Measurements from ENCODE around the gene TSPYL1. TPM values are rescaled to one million over a fixed set of nuclear protein-coding genes. Genes with fewer than 3 reads are reported as not detected.

TSPYL1 gene
- total and polyA plus RNA-seq, 4 donors: 30.8 to 78.0 (median 54.7) TPM

- Histone ChIP-seq H3K27me3 (ENCODE audit: control insufficient read depth in 1 of 2, insufficient read depth in 2 of 2, low read length in 1 of 2) (no peaks in the 10 kb centered on the region), H3K4me1 (ENCODE audit: control insufficient read depth in 1 of 2, insufficient read depth in 2 of 2, low read length in 2 of 2) (peaks cover 1 to 10% of the 10 kb centered on the region in 2 donors), H3K9me3 (ENCODE audit: control insufficient read depth, low read length) (no peaks in the 10 kb centered on the region), H3K4me3 (ENCODE audit: low read length in 2 of 2) (no peak overlapping the region), H3K27ac (ENCODE audit: low read depth in 1 of 2, low read length in 2 of 2) (no peak overlapping the region), H3K36me3 (ENCODE audit: control insufficient read depth in 1 of 2, insufficient read depth in 2 of 2, low read length in 1 of 2) (no peaks in the 10 kb centered on the region)
- DNase-seq: no peak
- intact Hi-C loops (cut with DNase I): no loop called here
- ATAC-seq (ENCODE audit: low FRiP score): no peak
Observed at GRCh38 chr6:116247285-116247684, 32.4 kb downstream of the TSPYL1 start.

GRCh38 chr6:116246089-116246488 lies 33.6 kb downstream of the TSPYL1 start:
- Histone ChIP-seq H3K27me3 (ENCODE audit: control insufficient read depth in 1 of 2, insufficient read depth in 2 of 2, low read length in 1 of 2) (no peaks in the 10 kb centered on the region), H3K4me3 (ENCODE audit: low read length in 2 of 2) (no peak overlapping the region), H3K27ac (ENCODE audit: low read depth in 1 of 2, low read length in 2 of 2) (no peak overlapping the region), H3K36me3 (ENCODE audit: control insufficient read depth in 1 of 2, insufficient read depth in 2 of 2, low read length in 1 of 2) (no peaks in the 10 kb centered on the region), H3K4me1 (ENCODE audit: control insufficient read depth in 1 of 2, insufficient read depth in 2 of 2, low read length in 2 of 2) (peaks cover 0 to 4% of the 10 kb centered on the region in 2 donors), H3K9me3 (ENCODE audit: control insufficient read depth, low read length) (no peaks in the 10 kb centered on the region)
- intact Hi-C loops (cut with DNase I): no loop called here
- 24 to 28% methylated on average over 4 of the region's 4 CpGs for WGBS, 2 donors
- ATAC-seq (ENCODE audit: low FRiP score): no peak
- no peak for DNase-seq

DNA sequence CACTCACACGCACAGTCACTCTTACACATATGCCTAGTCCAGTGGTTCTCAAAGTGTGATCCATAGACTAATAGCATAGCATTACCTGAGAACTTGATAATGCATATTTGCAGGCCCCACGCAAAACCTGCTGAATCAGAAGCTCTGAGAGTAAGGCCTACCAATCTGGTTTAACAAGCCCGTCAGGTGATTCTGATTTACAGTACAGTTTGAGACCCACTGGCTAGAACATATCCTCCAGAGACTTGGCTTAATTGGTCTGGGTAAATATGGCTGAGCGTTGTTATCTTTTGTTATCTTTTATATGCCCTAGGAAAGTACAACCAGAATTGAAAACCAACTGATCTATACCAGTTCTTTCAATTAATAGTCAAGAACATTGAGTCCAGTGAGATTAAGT lies 35.4 kb downstream of the TSPYL1 start:
- intact Hi-C loops (cut with DNase I): no loop called here
- DNase-seq (no peak), ATAC-seq (ENCODE audit: low FRiP score) (no peak)
- Histone ChIP-seq H3K4me1 (ENCODE audit: control insufficient read depth in 1 of 2, insufficient read depth in 2 of 2, low read length in 2 of 2) (no peaks in the 10 kb centered on the region), H3K36me3 (ENCODE audit: control insufficient read depth in 1 of 2, insufficient read depth in 2 of 2, low read length in 1 of 2) (no peaks in the 10 kb centered on the region), H3K9me3 (ENCODE audit: control insufficient read depth, low read length) (no peaks in the 10 kb centered on the region), H3K27ac (ENCODE audit: low read depth in 1 of 2, low read length in 2 of 2) (no peak overlapping the region), H3K27me3 (ENCODE audit: control insufficient read depth in 1 of 2, insufficient read depth in 2 of 2, low read length in 1 of 2) (no peaks in the 10 kb centered on the region), H3K4me3 (ENCODE audit: low read length in 2 of 2) (no peak overlapping the region)
- WGBS, 2 donors: 78 to 81% methylated on average over 4 of the region's 4 CpGs

- intact Hi-C loops (cut with DNase I): no loop called here
- no peak for ATAC-seq (ENCODE audit: low FRiP score)
- Histone ChIP-seq H3K36me3 (ENCODE audit: control insufficient read depth in 1 of 2, insufficient read depth in 2 of 2, low read length in 1 of 2) (no peaks in the 10 kb centered on the region), H3K4me3 (ENCODE audit: low read length in 2 of 2) (no peak overlapping the region), H3K9me3 (ENCODE audit: control insufficient read depth, low read length) (no peaks in the 10 kb centered on the region), H3K27ac (ENCODE audit: low read depth in 1 of 2, low read length in 2 of 2) (no peak overlapping the region), H3K27me3 (ENCODE audit: control insufficient read depth in 1 of 2, insufficient read depth in 2 of 2, low read length in 1 of 2) (no peaks in the 10 kb centered on the region), H3K4me1 (ENCODE audit: control insufficient read depth in 1 of 2, insufficient read depth in 2 of 2, low read length in 2 of 2) (no peaks in the 10 kb centered on the region)
- WGBS, 2 donors: 98 to 100% methylated on average over 1 of the region's 1 CpG
- DNase-seq: no peak
Observed at GRCh38 chr6:116239856-116240255, 39.9 kb downstream of the TSPYL1 start.

DNA sequence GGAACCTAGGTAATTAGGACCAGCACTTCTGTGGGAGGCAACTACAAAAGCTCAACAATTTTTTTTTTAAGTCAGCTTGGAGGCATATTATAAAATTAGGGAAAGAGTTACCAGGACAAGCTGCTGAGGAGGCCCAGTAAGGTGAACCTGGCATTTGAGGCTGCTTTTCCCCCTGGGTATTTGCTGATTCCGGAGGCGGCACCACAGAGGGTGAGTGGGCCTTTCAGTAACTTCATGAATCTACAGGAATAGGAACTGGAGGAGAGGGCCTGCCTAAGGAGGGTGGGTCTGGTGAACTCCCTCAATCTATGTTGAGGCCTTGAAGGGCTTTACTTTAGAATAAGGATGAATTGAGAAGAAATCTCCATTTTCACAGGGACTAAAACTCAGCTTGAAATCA lies 40.5 kb downstream of the TSPYL1 start:
- no peak overlapping the region for H3K4me3 ChIP-seq (ENCODE audit: low read length in 2 of 2)
- H3K27ac ChIP-seq (ENCODE audit: low read depth in 1 of 2, low read length in 2 of 2): no peak overlapping the region
- intact Hi-C loops (cut with DNase I): no loop called here
- no peaks in the 10 kb centered on the region for H3K36me3 ChIP-seq (ENCODE audit: control insufficient read depth in 1 of 2, insufficient read depth in 2 of 2, low read length in 1 of 2)
- H3K27me3 ChIP-seq (ENCODE audit: control insufficient read depth in 1 of 2, insufficient read depth in 2 of 2, low read length in 1 of 2): no peaks in the 10 kb centered on the region
- ATAC-seq (ENCODE audit: low FRiP score) (no peak), DNase-seq (no peak)
- 93 to 97% methylated on average over 2 of the region's 2 CpGs for WGBS, 2 donors
- H3K4me1 ChIP-seq (ENCODE audit: control insufficient read depth in 1 of 2, insufficient read depth in 2 of 2, low read length in 2 of 2): no peaks in the 10 kb centered on the region
- no peaks in the 10 kb centered on the region for H3K9me3 ChIP-seq (ENCODE audit: control insufficient read depth, low read length)

- DNase-seq (no peak), ATAC-seq (ENCODE audit: low FRiP score) (no peak)
- Histone ChIP-seq H3K4me1 (ENCODE audit: control insufficient read depth in 1 of 2, insufficient read depth in 2 of 2, low read length in 2 of 2) (no peaks in the 10 kb centered on the region), H3K9me3 (ENCODE audit: control insufficient read depth, low read length) (no peaks in the 10 kb centered on the region), H3K27me3 (ENCODE audit: control insufficient read depth in 1 of 2, insufficient read depth in 2 of 2, low read length in 1 of 2) (no peaks in the 10 kb centered on the region), H3K36me3 (ENCODE audit: control insufficient read depth in 1 of 2, insufficient read depth in 2 of 2, low read length in 1 of 2) (no peaks in the 10 kb centered on the region), H3K27ac (ENCODE audit: low read depth in 1 of 2, low read length in 2 of 2) (no peak overlapping the region), H3K4me3 (ENCODE audit: low read length in 2 of 2) (no peak overlapping the region)
- intact Hi-C loops (cut with DNase I): no loop called here
- WGBS, 2 donors: 68 to 72% methylated on average over 2 of the region's 2 CpGs
Observed at GRCh38 chr6:116238083-116238482, 41.6 kb downstream of the TSPYL1 start.

- intact Hi-C loops (cut with DNase I): no loop called here
- 82 to 86% methylated on average over 3 of the region's 3 CpGs for WGBS, 2 donors
Observed at GRCh38 chr6:116234689-116235088, 45.0 kb downstream of the TSPYL1 start.

GRCh38 chr6:116229287-116229913 lies 50.3 kb downstream of the TSPYL1 start:
- H3K4me1 ChIP-seq (ENCODE audit: control insufficient read depth in 1 of 2, insufficient read depth in 2 of 2, low read length in 2 of 2): no peaks in the 10 kb centered on the region
- ATAC-seq (ENCODE audit: low FRiP score) (peak; percentile 75), DNase-seq (peak; percentile 85 to 92)
- H3K36me3 ChIP-seq (ENCODE audit: control insufficient read depth in 1 of 2, insufficient read depth in 2 of 2, low read length in 1 of 2): peaks cover 0 to 1% of the 10 kb centered on the region in 2 donors
- H3K27ac ChIP-seq (ENCODE audit: low read depth in 1 of 2, low read length in 2 of 2): no peak overlapping the region
- 50 to 54% methylated on average over 17 of the region's 17 CpGs for WGBS, 2 donors
- H3K27me3 ChIP-seq (ENCODE audit: control insufficient read depth in 1 of 2, insufficient read depth in 2 of 2, low read length in 1 of 2): no peaks in the 10 kb centered on the region
- no peak overlapping the region for H3K4me3 ChIP-seq (ENCODE audit: low read length in 2 of 2)
- no peaks in the 10 kb centered on the region for H3K9me3 ChIP-seq (ENCODE audit: control insufficient read depth, low read length)
- intact Hi-C loops (cut with DNase I): no loop called here

More at GRCh38 chr6:116234689-116235088, 45.0 kb downstream of the TSPYL1 start:
- Histone ChIP-seq H3K4me3 (ENCODE audit: low read length in 2 of 2) (no peak overlapping the region), H3K4me1 (ENCODE audit: control insufficient read depth in 1 of 2, insufficient read depth in 2 of 2, low read length in 2 of 2) (no peaks in the 10 kb centered on the region), H3K27ac (ENCODE audit: low read depth in 1 of 2, low read length in 2 of 2) (no peak overlapping the region), H3K36me3 (ENCODE audit: control insufficient read depth in 1 of 2, insufficient read depth in 2 of 2, low read length in 1 of 2) (no peaks in the 10 kb centered on the region), H3K27me3 (ENCODE audit: control insufficient read depth in 1 of 2, insufficient read depth in 2 of 2, low read length in 1 of 2) (no peaks in the 10 kb centered on the region), H3K9me3 (ENCODE audit: control insufficient read depth, low read length) (no peaks in the 10 kb centered on the region)
- DNase-seq (no peak), ATAC-seq (ENCODE audit: low FRiP score) (no peak)

Measured in aorta (tissue), 5 donors.